ENCODE data around the gene MTAP.

MTAP gene

GRCh38 chr9:21758540-21758939 is 43.9 kb upstream of the MTAP start:
- H3K9me2 ChIP-seq (replicated peaks; ENCODE audit: insufficient read depth, low read length), result no peaks in the 10 kb centered on the region
- DNase-seq, result no peak
- no peaks in the 10 kb centered on the region for H3K79me2 ChIP-seq (ENCODE audit: low read length)
- TF ChIP-seq EZH2phosphoT487 (IDR thresholded peaks at IDR 0.05; ENCODE audit: low read length) (no peak), CTCF (IDR thresholded peaks at IDR 0.05; ENCODE audit: low read length) (no peak), EZH2 (optimal IDR thresholded peaks at IDR 0.05; ENCODE audit: low read depth, low read length) (no peak)
- H3K9ac ChIP-seq (ENCODE audit: low read length), result no peak overlapping the region
- no peak overlapping the region for H3K4me3 ChIP-seq (ENCODE audit: low read length)
- peaks cover 5% of the 10 kb centered on the region; the same call in 1 of the 2 replicates for H3K27me3 ChIP-seq (replicated peaks; ENCODE audit: insufficient read depth, low read length)
- H3K36me3 ChIP-seq (replicated peaks; ENCODE audit: insufficient read depth, low read length), result no peaks in the 10 kb centered on the region
- H3K4me2 ChIP-seq (ENCODE audit: low read depth, low read length), result no peak overlapping the region
- H3K9me3 ChIP-seq (replicated peaks; ENCODE audit: insufficient read depth, low read length), result no peaks in the 10 kb centered on the region
- H3K4me1 ChIP-seq (ENCODE audit: low read length), result no peaks in the 10 kb centered on the region
- H4K20me1 ChIP-seq (ENCODE audit: insufficient read depth, low read length), result no peaks in the 10 kb centered on the region
- H3F3A ChIP-seq (ENCODE audit: insufficient read depth, low read length), result no peaks in the 10 kb centered on the region
- no peak overlapping the region for H2AFZ ChIP-seq (ENCODE audit: low read length)
- no peak overlapping the region for H3K27ac ChIP-seq (ENCODE audit: low read length)

- no peak overlapping the region for H3K27ac ChIP-seq (ENCODE audit: low read length)
- H3K27me3 ChIP-seq (replicated peaks; ENCODE audit: insufficient read depth, low read length), result peaks cover 17% of the 10 kb centered on the region
- DNase-seq, result peak; percentile 66
- TF ChIP-seq EZH2phosphoT487 (IDR thresholded peaks at IDR 0.05; ENCODE audit: low read length) (no peak), CTCF (IDR thresholded peaks at IDR 0.05; ENCODE audit: low read length) (no peak), EZH2 (optimal IDR thresholded peaks at IDR 0.05; ENCODE audit: low read depth, low read length) (no peak)
- H3K9ac ChIP-seq (ENCODE audit: low read length), result no peak overlapping the region
- no peak overlapping the region for H3K4me3 ChIP-seq (ENCODE audit: low read length)
- no peaks in the 10 kb centered on the region for H3K9me3 ChIP-seq (replicated peaks; ENCODE audit: insufficient read depth, low read length)
- no peaks in the 10 kb centered on the region for H3K4me1 ChIP-seq (ENCODE audit: low read length)
- no peak overlapping the region for H3K4me2 ChIP-seq (ENCODE audit: low read depth, low read length)
- H4K20me1 ChIP-seq (ENCODE audit: insufficient read depth, low read length), result no peaks in the 10 kb centered on the region
- no peaks in the 10 kb centered on the region for H3K9me2 ChIP-seq (replicated peaks; ENCODE audit: insufficient read depth, low read length)
- no peaks in the 10 kb centered on the region for H3K79me2 ChIP-seq (ENCODE audit: low read length)
- H2AFZ ChIP-seq (ENCODE audit: low read length), result no peak overlapping the region
- no peaks in the 10 kb centered on the region for H3K36me3 ChIP-seq (replicated peaks; ENCODE audit: insufficient read depth, low read length)
- no peaks in the 10 kb centered on the region for H3F3A ChIP-seq (ENCODE audit: insufficient read depth, low read length)
Measured at GRCh38 chr9:21761309-21761901, 41.0 kb upstream of the MTAP start.

- no peaks in the 10 kb centered on the region for H3K4me1 ChIP-seq (ENCODE audit: low read length)
- H3K27ac ChIP-seq (ENCODE audit: low read length), result no peak overlapping the region
- no peaks in the 10 kb centered on the region for H3K9me2 ChIP-seq (replicated peaks; ENCODE audit: insufficient read depth, low read length)
- no peak overlapping the region for H3K9ac ChIP-seq (ENCODE audit: low read length)
- H3K27me3 ChIP-seq (replicated peaks; ENCODE audit: insufficient read depth, low read length), result peaks cover 17% of the 10 kb centered on the region
- H3K4me2 ChIP-seq (ENCODE audit: low read depth, low read length), result no peak overlapping the region
- H3K79me2 ChIP-seq (ENCODE audit: low read length), result no peaks in the 10 kb centered on the region
- no peak for TF ChIP-seq EZH2 (optimal IDR thresholded peaks at IDR 0.05; ENCODE audit: low read depth, low read length)
- no peak for TF ChIP-seq EZH2phosphoT487 (IDR thresholded peaks at IDR 0.05; ENCODE audit: low read length)
- no peak for TF ChIP-seq CTCF (IDR thresholded peaks at IDR 0.05; ENCODE audit: low read length)
- no peak for DNase-seq
- H2AFZ ChIP-seq (ENCODE audit: low read length), result no peak overlapping the region
- H3K9me3 ChIP-seq (replicated peaks; ENCODE audit: insufficient read depth, low read length), result no peaks in the 10 kb centered on the region
- H4K20me1 ChIP-seq (ENCODE audit: insufficient read depth, low read length), result no peaks in the 10 kb centered on the region
- H3K4me3 ChIP-seq (ENCODE audit: low read length), result no peak overlapping the region
- H3F3A ChIP-seq (ENCODE audit: insufficient read depth, low read length), result no peaks in the 10 kb centered on the region
- H3K36me3 ChIP-seq (replicated peaks; ENCODE audit: insufficient read depth, low read length), result no peaks in the 10 kb centered on the region
Measured at GRCh38 chr9:21762064-21762463, 40.4 kb upstream of the MTAP start.

Measured in MM.1S (cell line).